ENCODE data around the gene SHC3.

GRCh38 chr9:88987661-88988060 lies 191.0 kb downstream of the SHC3 start:
- no peak for TF ChIP-seq CTCF (IDR thresholded peaks at IDR 0.05; ENCODE audit: low read depth, low read length)
- no peak for TF ChIP-seq POLR2A (IDR thresholded peaks at IDR 0.05; ENCODE audit: extremely low read depth, insufficient read length)

Data from NB4 (cell line).